H9 (cell line): ENCODE data around the gene IGLL5. TPM values are rescaled to one million over a fixed set of nuclear protein-coding genes. Genes with fewer than 3 reads are reported as not detected.

Experiments used
- DNase-seq: peaks from one replicate; pipeline ENCODE4 v3.0.0-alpha.2; 2017
- H2AFZ ChIP-seq: one replicate; pipeline ENCODE4 v1.6.1; 2013; ENCODE audit warnings: mild to moderate bottlenecking, low read length, control low read depth, moderate library complexity
- H2AK5ac ChIP-seq: 2 replicates; pipeline ENCODE4 v1.6.1; 2013; ENCODE audit warnings: low read length, control low read depth, mixed read lengths; ENCODE audit not compliant: insufficient read length
- H2BK120ac ChIP-seq: one replicate; pipeline ENCODE4 v1.6.1; 2013; ENCODE audit warnings: low read depth, mild to moderate bottlenecking, low read length, control low read depth, inconsistent platforms; ENCODE audit not compliant: poor library complexity, severe bottlenecking
- H2BK12ac ChIP-seq: 2 replicates; pipeline ENCODE4 v1.6.1; 2013; ENCODE audit warnings: low read length, control low read depth, mixed read lengths, low read depth; ENCODE audit not compliant: insufficient read length
- H2BK15ac ChIP-seq: 2 replicates; pipeline ENCODE4 v1.6.1; 2013; ENCODE audit warnings: low read depth, low read length, control low read depth
- H2BK20ac ChIP-seq: one replicate; pipeline ENCODE4 v1.6.1; 2013; ENCODE audit warnings: low read depth, mild to moderate bottlenecking, low read length, control low read depth, inconsistent platforms; ENCODE audit not compliant: poor library complexity, severe bottlenecking
- H2BK5ac ChIP-seq: 2 replicates; pipeline ENCODE4 v1.6.1; 2013; ENCODE audit warnings: low read length, control low read depth, mixed read lengths; ENCODE audit not compliant: insufficient read length
- H3K14ac ChIP-seq: 2 replicates; pipeline ENCODE4 v1.6.1; 2013; ENCODE audit warnings: low read length, control low read depth; ENCODE audit not compliant: insufficient read depth
- H3K18ac ChIP-seq: 2 replicates; pipeline ENCODE4 v1.6.1; 2013; ENCODE audit warnings: low read depth, mild to moderate bottlenecking, mixed read lengths, low read length, control low read depth; ENCODE audit not compliant: insufficient read length
- H3K23ac ChIP-seq: 2 replicates; pipeline ENCODE4 v1.6.1; 2013; ENCODE audit warnings: low read length, control low read depth, mixed read lengths, low read depth; ENCODE audit not compliant: insufficient read length
- H3K23me2 ChIP-seq: 2 replicates; pipeline ENCODE4 v1.6.1; 2013; ENCODE audit warnings: low read depth, mild to moderate bottlenecking, mixed read lengths, low read length, control low read depth; ENCODE audit not compliant: insufficient read length, poor library complexity, severe bottlenecking
- H3K27ac ChIP-seq: 2 replicates; pipeline ENCODE4 v1.5.1; 2013; ENCODE audit warnings: low read length, control low read depth, mixed read lengths, low read depth; ENCODE audit not compliant: insufficient read length
- H3K27me3 ChIP-seq: 2 replicates; pipeline ENCODE4 v1.6.1; 2013; ENCODE audit warnings: low read length, control low read depth, inconsistent platforms; ENCODE audit not compliant: insufficient read depth
- H3K4ac ChIP-seq: 2 replicates; pipeline ENCODE4 v1.6.1; 2013; ENCODE audit warnings: low read depth, mild to moderate bottlenecking, control low read depth, inconsistent platforms, low read length, moderate library complexity
- H3K4me1 ChIP-seq: 2 replicates; pipeline ENCODE4 v1.6.1; 2013; ENCODE audit warnings: low read length, control low read depth, inconsistent platforms; ENCODE audit not compliant: insufficient read depth
- H3K4me2 ChIP-seq: 2 replicates; pipeline ENCODE4 v1.6.1; 2013; ENCODE audit warnings: low read length, control low read depth, mixed read lengths; ENCODE audit not compliant: insufficient read length, insufficient read depth
- H3K56ac ChIP-seq: 2 replicates; pipeline ENCODE4 v1.6.1; 2013; ENCODE audit warnings: low read depth, mild to moderate bottlenecking, mixed read lengths, low read length, control low read depth; ENCODE audit not compliant: insufficient read length
- H3K79me1 ChIP-seq: 2 replicates; pipeline ENCODE4 v1.6.1; 2013; ENCODE audit warnings: low read depth, mild to moderate bottlenecking, moderate library complexity, low read length, control low read depth, inconsistent platforms; ENCODE audit not compliant: insufficient read depth, poor library complexity, severe bottlenecking
- H3K79me2 ChIP-seq: 2 replicates; pipeline ENCODE4 v1.6.1; 2013; ENCODE audit warnings: low read length, control low read depth, inconsistent platforms; ENCODE audit not compliant: insufficient read depth
- H3K9ac ChIP-seq: 2 replicates; pipeline ENCODE4 v1.6.1; 2013; ENCODE audit warnings: low read length, control low read depth, mixed read lengths; ENCODE audit not compliant: insufficient read length; ENCODE audit errors: extremely low read depth
- H3K9me3 ChIP-seq: one replicate; pipeline ENCODE4 v1.6.1; 2013; ENCODE audit warnings: low read depth, low read length, inconsistent platforms; ENCODE audit not compliant: control insufficient read depth
- H3T11ph ChIP-seq: one replicate; pipeline ENCODE4 v1.6.1; 2013; ENCODE audit warnings: mild to moderate bottlenecking, low read length, control low read depth, inconsistent platforms
- H4K20me1 ChIP-seq: one replicate; pipeline ENCODE4 v1.6.1; 2013; ENCODE audit not compliant: control insufficient read depth, insufficient read length, insufficient read depth
- H4K5ac ChIP-seq: 2 replicates; pipeline ENCODE4 v1.6.1; 2013; ENCODE audit warnings: low read depth, mild to moderate bottlenecking, mixed read lengths, low read length, control low read depth; ENCODE audit not compliant: insufficient read length
- H4K8ac ChIP-seq: replicated peaks from 2 replicates; pipeline ENCODE4 v1.6.1; 2013; ENCODE audit warnings: low read length, control low read depth, mixed read lengths, low read depth; ENCODE audit not compliant: insufficient read length
- H4K91ac ChIP-seq: 2 replicates; pipeline ENCODE4 v1.6.1; 2013; ENCODE audit warnings: low read depth, mild to moderate bottlenecking, moderate library complexity, mixed read lengths, low read length, control low read depth; ENCODE audit not compliant: insufficient read length
- H3K27ac Mint-ChIP-seq, 3 experiments: 2 replicates in 2 of 3; 3 replicates in 1 of 3; pipeline ENCODE4 v1.8.0; 2020 to 2021; ENCODE audit warnings: mixed read lengths in 3 of 3, mild to moderate bottlenecking in 1 of 3, moderate library complexity in 1 of 3
- H3K27me3 Mint-ChIP-seq: 2 replicates; pipeline ENCODE4 v1.8.0; 2021; ENCODE audit warnings: low read depth, mild to moderate bottlenecking, moderate library complexity, mixed read lengths
- H3K36me3 Mint-ChIP-seq, 3 experiments: 2 replicates in 2 of 3; 3 replicates in 1 of 3; pipeline ENCODE4 v1.8.0; 2020 to 2021; ENCODE audit warnings: low read depth in 3 of 3, mixed read lengths in 3 of 3; ENCODE audit not compliant: insufficient read depth in 1 of 3
- H3K4me1 Mint-ChIP-seq, 2 experiments: 2 replicates each; pipeline ENCODE4 v1.8.0; 2020; ENCODE audit warnings: mixed read lengths in 2 of 2
- H3K4me3 Mint-ChIP-seq, 2 experiments: 2 replicates in 1 of 2; 3 replicates in 1 of 2; pipeline ENCODE4 v1.8.0; 2020 to 2021; ENCODE audit warnings: mild to moderate bottlenecking in 2 of 2, mixed read lengths in 2 of 2, moderate library complexity in 1 of 2
- H3K9me3 Mint-ChIP-seq, 2 experiments: 2 replicates in 1 of 2; 3 replicates in 1 of 2; pipeline ENCODE4 v1.8.0; 2020; ENCODE audit warnings: mild to moderate bottlenecking in 2 of 2, mixed read lengths in 2 of 2, moderate library complexity in 1 of 2
- WGBS: extraction: QIAGEN DNeasy Blood & Tissue Kit; methylation state at CpG from one replicate; pipeline ENCODE4 v1.1.7; 2013; ENCODE audit warnings: missing lambda C conversion rate, low lambda C conversion rate, mixed read lengths; ENCODE audit not compliant: insufficient read length; ENCODE audit errors: extremely low coverage; 5-methylcytosine and 5-hydroxymethylcytosine counted together
- total RNA-seq: library from RNA; stranded (reverse); gene quantifications from 2 replicates; pipeline ENCODE4 v1.2.1, GENCODE V29; 2021
- TF ChIP-seq, protein P1 (sequence below): fragments of 200-600 bp; sonication (generic); conservative IDR thresholded peaks from 3 replicates; pipeline ENCODE4 v1.8.0; 2021; ENCODE audit warnings: antibody characterized with exemption, mild to moderate bottlenecking

IGLL5 gene
- total RNA-seq, 1 experiment from 2014 or later: not detected

DNA sequence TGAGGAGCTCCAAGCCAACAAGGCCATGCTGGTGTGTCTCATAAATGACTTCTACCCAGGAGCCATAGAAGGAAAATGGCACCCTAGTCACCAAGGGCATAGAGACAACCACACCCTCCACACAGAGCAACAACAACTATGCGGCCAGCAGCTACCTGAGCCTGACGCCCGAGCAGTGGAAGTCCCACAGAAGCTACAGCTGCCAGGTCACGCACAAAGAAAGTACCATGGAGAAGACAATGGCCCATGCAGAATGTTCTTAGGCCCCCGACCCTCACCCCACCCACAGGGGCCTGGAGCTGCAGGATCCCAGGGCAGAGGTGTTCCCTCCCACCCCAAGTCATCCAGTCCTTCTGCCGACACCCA, 28.0 kb downstream of the IGLL5 start:
- no peaks in the 10 kb centered on the region for H3K9me3 ChIP-seq
- no peaks in the 10 kb centered on the region for H3K4me1 ChIP-seq
- no peak overlapping the region for H3K14ac ChIP-seq
- no peak overlapping the region for H4K5ac ChIP-seq
- Mint-ChIP-seq H3K27ac (no peak overlapping the region), H3K27me3 (peaks cover 100% of the 10 kb centered on the region), H3K9me3 (peaks cover 0 to 3% of the 10 kb centered on the region in 2 experiments; a peak in 2 of 5 replicates), H3K36me3 (no peaks in the 10 kb centered on the region), H3K4me1 (no peaks in the 10 kb centered on the region), H3K4me3 (no peak overlapping the region)
- no peak overlapping the region for H3K27ac ChIP-seq
- no peaks in the 10 kb centered on the region for H3K79me2 ChIP-seq
- H2BK120ac ChIP-seq: no peak overlapping the region
- no peak overlapping the region for H3T11ph ChIP-seq
- no peak overlapping the region for H3K9ac ChIP-seq
- no peak overlapping the region for H2AFZ ChIP-seq
- H2BK12ac ChIP-seq: no peak overlapping the region
- no peak for DNase-seq
- no peaks in the 10 kb centered on the region for H3K79me1 ChIP-seq
- no peak overlapping the region for H3K56ac ChIP-seq
- no peak overlapping the region for H3K4me2 ChIP-seq
- H2BK5ac ChIP-seq: no peak overlapping the region
- H4K91ac ChIP-seq: no peak overlapping the region
- H2BK20ac ChIP-seq: no peak overlapping the region
- no peak overlapping the region for H3K23ac ChIP-seq
- H4K20me1 ChIP-seq: no peaks in the 10 kb centered on the region
- WGBS: no CpG with 5 or more reads among the region's 6 CpGs
- TF ChIP-seq, protein P1, sequence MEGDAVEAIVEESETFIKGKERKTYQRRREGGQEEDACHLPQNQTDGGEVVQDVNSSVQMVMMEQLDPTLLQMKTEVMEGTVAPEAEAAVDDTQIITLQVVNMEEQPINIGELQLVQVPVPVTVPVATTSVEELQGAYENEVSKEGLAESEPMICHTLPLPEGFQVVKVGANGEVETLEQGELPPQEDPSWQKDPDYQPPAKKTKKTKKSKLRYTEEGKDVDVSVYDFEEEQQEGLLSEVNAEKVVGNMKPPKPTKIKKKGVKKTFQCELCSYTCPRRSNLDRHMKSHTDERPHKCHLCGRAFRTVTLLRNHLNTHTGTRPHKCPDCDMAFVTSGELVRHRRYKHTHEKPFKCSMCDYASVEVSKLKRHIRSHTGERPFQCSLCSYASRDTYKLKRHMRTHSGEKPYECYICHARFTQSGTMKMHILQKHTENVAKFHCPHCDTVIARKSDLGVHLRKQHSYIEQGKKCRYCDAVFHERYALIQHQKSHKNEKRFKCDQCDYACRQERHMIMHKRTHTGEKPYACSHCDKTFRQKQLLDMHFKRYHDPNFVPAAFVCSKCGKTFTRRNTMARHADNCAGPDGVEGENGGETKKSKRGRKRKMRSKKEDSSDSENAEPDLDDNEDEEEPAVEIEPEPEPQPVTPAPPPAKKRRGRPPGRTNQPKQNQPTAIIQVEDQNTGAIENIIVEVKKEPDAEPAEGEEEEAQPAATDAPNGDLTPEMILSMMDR: no peak
- no peak overlapping the region for H4K8ac ChIP-seq
- no peak overlapping the region for H3K18ac ChIP-seq
- peaks cover 8% of the 10 kb centered on the region; the same call in 1 of the 2 replicates for H3K27me3 ChIP-seq
- H2AK5ac ChIP-seq: no peak overlapping the region
- H3K4ac ChIP-seq: no peak overlapping the region
- H3K23me2 ChIP-seq: no peaks in the 10 kb centered on the region
- H2BK15ac ChIP-seq: no peak overlapping the region
